Measurements from ENCODE around the gene ADPRS. TPM values are rescaled to one million over a fixed set of nuclear protein-coding genes. Genes with fewer than 3 reads are reported as not detected.

Gene ADPRS
- total and polyA plus RNA-seq, 9 donors: 14.9 to 52.2 (median 24.9) TPM

GRCh38 chr1:36085126-36085525, 3.6 kb upstream of the ADPRS start:
- H3K4me1 ChIP-seq (ENCODE audit: insufficient read depth): peaks cover 11% of the 10 kb centered on the region
- no peak for TF ChIP-seq POLR2A (IDR thresholded peaks at IDR 0.05)
- TF ChIP-seq EP300 (IDR thresholded peaks at IDR 0.05): no peak
- TF ChIP-seq CTCF (IDR thresholded peaks at IDR 0.05): no peak
- H3K27ac ChIP-seq: no peak overlapping the region
- H3K9me3 ChIP-seq: no peaks in the 10 kb centered on the region
- WGBS, 3 donors: 88 to 91% (median 91%) methylated on average over 9 of the region's 9 CpGs
- no peak for DNase-seq
- no peak overlapping the region for H3K4me3 ChIP-seq
- intact Hi-C loops (cut with DNase I): loop anchor here in 1 of 4 donors (5.0 kb wide), 1 partner anchor 203 kb away; the partner anchor contains the start of gene AGO1
- no peaks in the 10 kb centered on the region for H3K36me3 ChIP-seq
- H3K27me3 ChIP-seq: no peaks in the 10 kb centered on the region

- H3K27ac ChIP-seq: no peak overlapping the region
- DNase-seq: no peak
- H3K36me3 ChIP-seq: no peaks in the 10 kb centered on the region
- WGBS, 3 donors: 90 to 91% (median 91%) methylated on average over 26 to 29 of the region's 29 CpGs
- no peaks in the 10 kb centered on the region for H3K27me3 ChIP-seq
- intact Hi-C loops (cut with DNase I): loop anchor here in 1 of 4 donors (5.0 kb wide), 1 partner anchor 204 kb away; the partner anchor contains the start of gene AGO1
- H3K9me3 ChIP-seq: no peaks in the 10 kb centered on the region
- TF ChIP-seq POLR2A (IDR thresholded peaks at IDR 0.05) (no peak), CTCF (IDR thresholded peaks at IDR 0.05) (no peak)
- H3K4me1 ChIP-seq (ENCODE audit: insufficient read depth): peaks cover 11% of the 10 kb centered on the region
- H3K4me3 ChIP-seq: no peak overlapping the region
Measured at GRCh38 chr1:36085686-36086526, 2.8 kb upstream of the ADPRS start.

GRCh38 chr1:36086529-36087232, 2.0 kb upstream of the ADPRS start:
- no peak for DNase-seq
- intact Hi-C loops (cut with DNase I): loop anchor here in 1 of 4 donors (5.0 kb wide), 1 partner anchor 204 kb away; the partner anchor contains the start of gene AGO1
- peaks cover 11% of the 10 kb centered on the region for H3K4me1 ChIP-seq (ENCODE audit: insufficient read depth)

More at GRCh38 chr1:36086529-36087232, 2.0 kb upstream of the ADPRS start:
- H3K27me3 ChIP-seq: no peaks in the 10 kb centered on the region
- H3K27ac ChIP-seq: no peak overlapping the region
- H3K36me3 ChIP-seq: no peaks in the 10 kb centered on the region
- 85 to 86% (median 86%) methylated on average over 12 of the region's 12 CpGs for WGBS, 3 donors
- no peaks in the 10 kb centered on the region for H3K9me3 ChIP-seq
- no peak overlapping the region for H3K4me3 ChIP-seq
- no peak for TF ChIP-seq CTCF (IDR thresholded peaks at IDR 0.05)
- TF ChIP-seq POLR2A (IDR thresholded peaks at IDR 0.05): no peak
- no peak for TF ChIP-seq EP300 (IDR thresholded peaks at IDR 0.05)
